H1 (cell line): ENCODE data around the gene LEFTY1.

Source experiments
- BRCA1 ChIP-seq: IDR thresholded peaks from 2 replicates; pipeline ENCODE4 v1.6.1; 2012; ENCODE audit warnings: low read depth, low read length, improper control_type of control experiment
- CHD1 ChIP-seq: IDR thresholded peaks from 2 replicates; pipeline ENCODE4 v1.6.1; 2012; ENCODE audit warnings: low read depth, low read length, improper control_type of control experiment
- CTCF ChIP-seq, 3 experiments: IDR thresholded peaks; 1 replicate in 2 of 3; 2 replicates in 1 of 3; pipeline versions ENCODE4 v1.5.1 to v1.6.1; 2011; ENCODE audit warnings: low read length in 3 of 3, mild to moderate bottlenecking in 3 of 3, inconsistent platforms in 2 of 3, low read depth in 1 of 3, moderate library complexity in 1 of 3; ENCODE audit not compliant: insufficient read depth in 1 of 3; ENCODE audit errors: control extremely low read depth in 1 of 3
- EZH2 ChIP-seq: fragments of 200-600 bp; sonication (generic); IDR thresholded peaks from 2 replicates; pipeline ENCODE4 v1.7.1; 2012; ENCODE audit warnings: low read depth, mild to moderate bottlenecking, moderate library complexity, low read length, inconsistent platforms; ENCODE audit not compliant: severe bottlenecking
- GTF2F1 ChIP-seq: IDR thresholded peaks from 2 replicates; pipeline ENCODE4 v1.6.1; 2012; ENCODE audit warnings: low read depth, low read length, improper control_type of control experiment, borderline replicate concordance
- KDM5A ChIP-seq: fragments of 200-600 bp; IDR thresholded peaks from 2 replicates; pipeline ENCODE4 v1.7.1; 2012; ENCODE audit warnings: mild to moderate bottlenecking, low read length, inconsistent platforms, mixed read lengths
- MAX ChIP-seq: IDR thresholded peaks from 2 replicates; pipeline ENCODE4 v1.6.1; 2012; ENCODE audit warnings: inconsistent platforms
- PHF8 ChIP-seq: fragments of 200-600 bp; sonication (generic); conservative IDR thresholded peaks from 2 replicates; pipeline ENCODE4 v1.7.1; 2012; ENCODE audit warnings: low read depth, mild to moderate bottlenecking, inconsistent platforms, low read length, moderate library complexity
- RAD21 ChIP-seq, 2 experiments: IDR thresholded peaks in 1 of 2; conservative IDR thresholded peaks in 1 of 2; 2 replicates each; pipeline ENCODE4 v1.6.1; 2011; ENCODE audit warnings: low read depth in 2 of 2, low read length in 2 of 2, improper control_type of control experiment in 1 of 2, inconsistent platforms in 1 of 2, mild to moderate bottlenecking in 1 of 2, moderate library complexity in 1 of 2
- SP1 ChIP-seq: IDR thresholded peaks from 2 replicates; pipeline ENCODE4 v1.6.1; 2011; ENCODE audit warnings: low read depth, low read length
- TAF1 ChIP-seq: IDR thresholded peaks from 2 replicates; pipeline ENCODE4 v1.6.1; 2011; ENCODE audit warnings: mild to moderate bottlenecking, low read depth, low read length
- TEAD4 ChIP-seq: IDR thresholded peaks from 2 replicates; pipeline ENCODE4 v1.6.1; 2012; ENCODE audit warnings: low read depth, low read length, inconsistent platforms, mixed read lengths

- TF ChIP-seq GTF2F1, result no peak
- no peak for TF ChIP-seq SP1
- no peak for TF ChIP-seq KDM5A
- no peak for TF ChIP-seq PHF8
- no peak for TF ChIP-seq CHD1
- no peak for TF ChIP-seq TEAD4
- TF ChIP-seq BRCA1, result no peak
- TF ChIP-seq TAF1, result no peak
- TF ChIP-seq EZH2, result no peak
- no peak for TF ChIP-seq MAX
- TF ChIP-seq RAD21 (IDR thresholded peaks at IDR 0.05 in 1 of 2, conservative IDR thresholded peaks at IDR 0.05 in 1 of 2; ENCODE audit: low read depth in 2 of 2, low read length in 2 of 2), result no peak
- TF ChIP-seq CTCF (IDR thresholded peaks at IDR 0.05; ENCODE audit: control extremely low read depth in 1 of 3, insufficient read depth in 1 of 3, low read depth in 1 of 3, low read length in 3 of 3), result no peak
Observed at GRCh38 chr1:225908773-225909172, 19.8 kb upstream of the LEFTY1 start.
